ENCODE data around the gene CFP. TPM values are rescaled to one million over a fixed set of nuclear protein-coding genes. Genes with fewer than 3 reads are reported as not detected.

The CFP gene
- polyA plus RNA-seq, 1 experiment = 0.05 TPM

DNA sequence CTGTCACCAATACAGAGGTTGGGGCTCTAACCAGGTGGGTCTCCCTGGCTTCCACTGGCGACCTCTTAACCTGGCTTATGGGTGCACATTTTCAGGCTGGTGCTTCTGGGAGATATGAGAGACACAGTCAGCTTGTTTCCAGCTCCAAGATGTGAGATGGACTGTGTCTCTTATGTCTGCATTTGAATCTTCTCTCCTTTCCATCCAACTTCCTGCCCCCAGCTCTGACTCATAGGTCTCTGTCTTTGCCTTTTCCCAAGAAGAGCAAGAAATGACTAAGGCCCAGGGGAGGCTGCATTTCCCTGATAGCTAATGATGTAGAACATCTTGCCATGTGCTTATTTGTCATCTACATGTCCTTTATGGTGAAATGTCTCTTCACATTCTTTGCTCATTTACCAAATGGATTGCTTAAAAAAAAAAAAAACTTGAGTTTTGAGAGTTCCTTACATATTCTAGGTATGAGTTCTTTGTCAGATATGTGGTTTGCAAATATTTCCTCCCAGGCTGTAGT, 32.5 kb upstream of the CFP start:
- POLR2A ChIA-PET = interaction anchor here (0.6 to 1.5 kb wide), 2 partner anchors 11 to 911 kb away, joined by 3 to 9 read pairs; partner anchors contain the start of gene ELK1
- Histone ChIP-seq H3K27me3 (ENCODE audit: control insufficient read depth, insufficient read depth, low read length) (no peaks in the 10 kb centered on the region), H3K4me3 (ENCODE audit: low read depth, low read length) (no peak overlapping the region), H3K27ac (ENCODE audit: low read depth, low read length) (peak overlapping the region; percentile 81), H3K9me3 (ENCODE audit: control insufficient read depth, insufficient read depth, low read length) (no peaks in the 10 kb centered on the region)
- TF ChIP-seq, protein P1, sequence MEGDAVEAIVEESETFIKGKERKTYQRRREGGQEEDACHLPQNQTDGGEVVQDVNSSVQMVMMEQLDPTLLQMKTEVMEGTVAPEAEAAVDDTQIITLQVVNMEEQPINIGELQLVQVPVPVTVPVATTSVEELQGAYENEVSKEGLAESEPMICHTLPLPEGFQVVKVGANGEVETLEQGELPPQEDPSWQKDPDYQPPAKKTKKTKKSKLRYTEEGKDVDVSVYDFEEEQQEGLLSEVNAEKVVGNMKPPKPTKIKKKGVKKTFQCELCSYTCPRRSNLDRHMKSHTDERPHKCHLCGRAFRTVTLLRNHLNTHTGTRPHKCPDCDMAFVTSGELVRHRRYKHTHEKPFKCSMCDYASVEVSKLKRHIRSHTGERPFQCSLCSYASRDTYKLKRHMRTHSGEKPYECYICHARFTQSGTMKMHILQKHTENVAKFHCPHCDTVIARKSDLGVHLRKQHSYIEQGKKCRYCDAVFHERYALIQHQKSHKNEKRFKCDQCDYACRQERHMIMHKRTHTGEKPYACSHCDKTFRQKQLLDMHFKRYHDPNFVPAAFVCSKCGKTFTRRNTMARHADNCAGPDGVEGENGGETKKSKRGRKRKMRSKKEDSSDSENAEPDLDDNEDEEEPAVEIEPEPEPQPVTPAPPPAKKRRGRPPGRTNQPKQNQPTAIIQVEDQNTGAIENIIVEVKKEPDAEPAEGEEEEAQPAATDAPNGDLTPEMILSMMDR (IDR thresholded peaks at IDR 0.05; ENCODE audit: low read depth, low read length) = no peak
- CTCF ChIA-PET = interaction anchor here (0.7 to 1.5 kb wide), 2 partner anchors 365 to 784 kb away, joined by 3 read pairs; no protein-coding TSS in a partner anchor
- peak; percentile 58 for DNase-seq (ENCODE audit: low read depth, low spot score)

DNA sequence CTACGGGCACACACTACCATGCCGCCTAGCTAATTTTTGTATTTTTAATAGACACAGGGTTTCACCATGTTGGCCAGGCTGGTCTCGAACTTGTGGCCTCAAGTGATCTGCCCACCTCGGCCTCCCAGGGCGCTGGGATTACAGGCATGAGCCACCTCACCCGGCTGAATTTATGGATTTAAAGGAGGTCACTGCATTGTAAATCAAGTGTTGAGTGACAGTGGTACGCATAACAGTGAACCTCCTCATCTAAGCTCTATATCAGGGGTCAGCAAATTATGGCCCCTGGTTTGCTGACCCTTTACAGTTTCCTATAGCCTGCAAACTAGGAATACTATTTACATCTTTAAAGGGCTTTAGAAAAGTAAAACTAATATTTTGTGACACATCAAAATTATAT, 31.8 kb upstream of the CFP start:
- no peak for DNase-seq (ENCODE audit: low read depth, low spot score)
- TF ChIP-seq, protein P1 (IDR thresholded peaks at IDR 0.05; ENCODE audit: low read depth, low read length) = no peak
- H3K27me3 ChIP-seq (ENCODE audit: control insufficient read depth, insufficient read depth, low read length) = no peaks in the 10 kb centered on the region
- POLR2A ChIA-PET = interaction anchor here (1.5 kb wide), 1 partner anchor 11 kb away, joined by 9 read pairs; the partner anchor contains the start of gene ELK1
- CTCF ChIA-PET = interaction anchor here (0.5 to 1.5 kb wide), 4 partner anchors 100 to 785 kb away, joined by 3 to 4 read pairs (median 3); partner anchors contain the start of gene ARAF
- H3K9me3 ChIP-seq (ENCODE audit: control insufficient read depth, insufficient read depth, low read length) = no peaks in the 10 kb centered on the region
- H3K4me3 ChIP-seq (ENCODE audit: low read depth, low read length) = no peak overlapping the region
- H3K27ac ChIP-seq (ENCODE audit: low read depth, low read length) = no peak overlapping the region

DNA sequence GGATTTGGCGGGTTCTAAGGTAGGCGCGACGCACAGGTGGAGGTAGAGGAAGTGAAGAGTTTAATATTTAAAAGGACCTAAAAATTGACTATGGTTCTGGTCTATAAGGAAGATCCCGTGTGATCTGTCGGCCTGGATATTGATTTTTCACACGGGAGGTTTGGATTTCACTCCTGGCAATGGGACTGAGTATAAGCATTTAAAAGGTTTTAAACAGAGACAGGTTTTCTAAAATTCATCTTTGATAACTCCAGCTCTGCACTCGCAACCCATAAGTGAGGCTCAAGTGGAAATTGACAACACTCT, 29.6 kb upstream of the CFP start:
- no peak for DNase-seq (ENCODE audit: low read depth, low spot score)
- TF ChIP-seq, protein P1 (IDR thresholded peaks at IDR 0.05; ENCODE audit: low read depth, low read length) = no peak
- POLR2A ChIA-PET = no interaction called here
- Histone ChIP-seq H3K9me3 (ENCODE audit: control insufficient read depth, insufficient read depth, low read length) (no peaks in the 10 kb centered on the region), H3K27ac (ENCODE audit: low read depth, low read length) (peak overlapping the region; percentile 98), H3K27me3 (ENCODE audit: control insufficient read depth, insufficient read depth, low read length) (no peaks in the 10 kb centered on the region), H3K4me3 (ENCODE audit: low read depth, low read length) (peak overlapping the region; percentile 74)
- CTCF ChIA-PET = no interaction called here

DNA sequence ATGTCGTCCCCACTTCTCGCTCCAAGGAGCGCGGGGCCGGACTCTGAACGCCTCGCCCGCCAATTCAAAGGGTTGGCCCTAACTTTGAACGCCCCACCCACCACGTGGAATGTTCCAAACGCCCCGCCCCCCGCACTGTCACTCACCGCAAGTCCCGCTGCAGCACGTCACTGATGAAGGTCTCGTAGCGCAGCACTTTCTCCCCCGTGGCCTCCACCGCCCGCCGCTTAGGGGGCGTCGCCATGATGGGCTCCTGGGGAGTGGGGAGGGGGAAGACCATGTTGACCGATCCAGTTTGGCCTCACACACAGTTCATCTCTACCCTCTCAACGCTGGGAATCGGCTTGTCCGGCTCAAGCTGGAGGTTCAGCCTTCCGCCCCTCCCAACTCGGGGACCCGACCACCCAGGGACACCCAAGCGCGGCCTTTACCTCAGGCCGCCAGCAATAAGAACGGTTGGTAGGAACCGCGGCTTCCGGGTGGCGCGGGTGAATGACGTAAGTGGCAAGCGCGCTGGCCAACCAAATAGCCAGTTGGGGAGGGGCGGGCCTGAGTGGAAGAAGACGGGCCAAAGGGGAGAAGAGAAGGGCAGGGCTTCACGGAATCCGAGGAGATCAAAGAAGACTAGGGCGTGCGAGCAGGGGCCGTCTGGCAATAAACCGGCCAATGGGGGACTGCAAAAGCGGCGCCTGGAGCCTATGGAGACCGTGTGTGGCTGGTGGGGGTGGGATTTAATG, 29.1 kb upstream of the CFP start, which contains the start of gene UXT:
TSS of gene UXT (minus strand) at position 497 of the 737 bp plus-strand sequence. CDS start at position 244, 253 bp downstream.
- peak; percentile 93 for DNase-seq (ENCODE audit: low read depth, low spot score)
- H3K9me3 ChIP-seq (ENCODE audit: control insufficient read depth, insufficient read depth, low read length) = no peaks in the 10 kb centered on the region
- H3K4me3 ChIP-seq (ENCODE audit: low read depth, low read length) = peak within 1 kb of the TSS; percentile 74
- CTCF ChIA-PET = no interaction called here
- TF ChIP-seq, protein P1 (IDR thresholded peaks at IDR 0.05; ENCODE audit: low read depth, low read length) = no peak
- H3K27me3 ChIP-seq (ENCODE audit: control insufficient read depth, insufficient read depth, low read length) = no peaks in the 10 kb centered on the region
- POLR2A ChIA-PET = no interaction called here
- H3K27ac ChIP-seq (ENCODE audit: low read depth, low read length) = peak within 1 kb of the TSS; percentile 98

DNA sequence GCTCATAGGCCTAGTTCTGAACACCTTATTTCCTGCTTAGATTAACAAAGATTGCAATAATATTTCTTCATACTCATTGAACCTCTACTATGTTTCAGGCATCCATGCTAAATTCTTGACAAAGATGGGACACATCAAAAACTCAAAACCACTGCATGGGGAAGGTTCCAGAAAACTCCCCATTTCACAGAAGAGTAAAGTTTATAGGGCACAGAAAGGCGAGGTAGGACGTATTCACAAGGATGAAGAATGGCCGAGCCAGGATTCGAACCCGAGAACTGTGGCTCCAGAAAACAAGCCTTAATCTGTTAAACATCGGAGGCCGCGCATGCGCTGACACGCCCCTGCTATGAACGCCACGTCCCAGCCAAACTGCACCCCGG, 28.6 kb upstream of the CFP start:
- no peak for DNase-seq (ENCODE audit: low read depth, low spot score)
- ChIA-PET POLR2A (no interaction called here), CTCF (no interaction called here)
- TF ChIP-seq, protein P1 (IDR thresholded peaks at IDR 0.05; ENCODE audit: low read depth, low read length) = no peak
- no peaks in the 10 kb centered on the region for H3K9me3 ChIP-seq (ENCODE audit: control insufficient read depth, insufficient read depth, low read length)
- peak overlapping the region; percentile 74 for H3K4me3 ChIP-seq (ENCODE audit: low read depth, low read length)
- H3K27ac ChIP-seq (ENCODE audit: low read depth, low read length) = peak overlapping the region; percentile 88
- H3K27me3 ChIP-seq (ENCODE audit: control insufficient read depth, insufficient read depth, low read length) = no peaks in the 10 kb centered on the region

Data from AG04450 (cell line).